ENCODE data around the gene DIPK1B. TPM values are rescaled to one million over a fixed set of nuclear protein-coding genes. Genes with fewer than 3 reads are reported as not detected.

DIPK1B gene
- total RNA-seq, 1 donor from 2014 or later = 22.4 TPM

GRCh38 chr9:136664000-136664915 lies 48.1 kb upstream of the DIPK1B start:
- no peaks in the 10 kb centered on the region for H3K9me3 ChIP-seq (ENCODE audit: insufficient read depth, low read depth, low read length)
- H3K9me3 Mint-ChIP-seq (ENCODE audit: unreplicated experiment) = no peaks in the 10 kb centered on the region
- peaks cover 7% of the 10 kb centered on the region for H3K27me3 Mint-ChIP-seq (ENCODE audit: low read depth, unreplicated experiment)
- no peaks in the 10 kb centered on the region for H4K20me1 ChIP-seq (ENCODE audit: insufficient read depth, low read length)
- no peak overlapping the region for H3K9ac ChIP-seq (ENCODE audit: low read length)
- H2AFZ ChIP-seq (ENCODE audit: low read depth, low read length) = no peak overlapping the region
- peak overlapping the region; percentile 75 for H3K4me3 Mint-ChIP-seq (ENCODE audit: unreplicated experiment)
- H3K27ac ChIP-seq (ENCODE audit: low read depth, low read length) = no peak overlapping the region
- no peaks in the 10 kb centered on the region for H3K79me2 ChIP-seq (ENCODE audit: insufficient read depth, low read length)
- H3K4me1 Mint-ChIP-seq (ENCODE audit: low read depth, unreplicated experiment) = no peaks in the 10 kb centered on the region
- H3K27me3 ChIP-seq (ENCODE audit: insufficient read depth, low read length) = no peaks in the 10 kb centered on the region
- H3K4me2 ChIP-seq (ENCODE audit: low read length) = no peak overlapping the region
- H3K27ac Mint-ChIP-seq (ENCODE audit: unreplicated experiment) = no peak overlapping the region
- no peaks in the 10 kb centered on the region for H3K36me3 ChIP-seq (ENCODE audit: insufficient read depth, low read length)
- TF ChIP-seq EZH2 (IDR thresholded peaks at IDR 0.05; ENCODE audit: insufficient read depth, low read length) (no peak), CTCF (IDR thresholded peaks at IDR 0.05; ENCODE audit: insufficient read depth, low read depth, low read length) (no peak)
- no peak for DNase-seq (ENCODE audit: low read depth)
- no peak for FAIRE-seq
- H3K4me1 ChIP-seq (ENCODE audit: insufficient read depth, low read length) = peaks cover 4% of the 10 kb centered on the region
- no peak overlapping the region for H3K4me3 ChIP-seq (ENCODE audit: insufficient read depth, low read depth, low read length)
- no peaks in the 10 kb centered on the region for H3K36me3 Mint-ChIP-seq (ENCODE audit: low read depth, unreplicated experiment)

GRCh38 chr9:136665111-136665703 lies 47.2 kb upstream of the DIPK1B start:
- no peaks in the 10 kb centered on the region for H3K9me3 ChIP-seq (ENCODE audit: insufficient read depth, low read depth, low read length)
- H3K27me3 Mint-ChIP-seq (ENCODE audit: low read depth, unreplicated experiment) = peaks cover 7% of the 10 kb centered on the region
- peak overlapping the region; percentile 52 for H2AFZ ChIP-seq (ENCODE audit: low read depth, low read length)
- DNase-seq (ENCODE audit: low read depth) (no peak), FAIRE-seq (no peak)
- H3K4me3 Mint-ChIP-seq (ENCODE audit: unreplicated experiment) = peak overlapping the region; percentile 75
- no peaks in the 10 kb centered on the region for H3K36me3 Mint-ChIP-seq (ENCODE audit: low read depth, unreplicated experiment)
- H3K27ac Mint-ChIP-seq (ENCODE audit: unreplicated experiment) = no peak overlapping the region
- no peaks in the 10 kb centered on the region for H3K27me3 ChIP-seq (ENCODE audit: insufficient read depth, low read length)
- peak overlapping the region; percentile 44 for H3K4me3 ChIP-seq (ENCODE audit: insufficient read depth, low read depth, low read length)
- no peak overlapping the region for H3K27ac ChIP-seq (ENCODE audit: low read depth, low read length)
- H4K20me1 ChIP-seq (ENCODE audit: insufficient read depth, low read length) = no peaks in the 10 kb centered on the region
- peak overlapping the region; percentile 83 for H3K4me2 ChIP-seq (ENCODE audit: low read length)
- no peak for TF ChIP-seq EZH2 (IDR thresholded peaks at IDR 0.05; ENCODE audit: insufficient read depth, low read length)
- TF ChIP-seq CTCF (IDR thresholded peaks at IDR 0.05; ENCODE audit: insufficient read depth, low read depth, low read length) = no peak
- H3K9me3 Mint-ChIP-seq (ENCODE audit: unreplicated experiment) = no peaks in the 10 kb centered on the region
- H3K4me1 Mint-ChIP-seq (ENCODE audit: low read depth, unreplicated experiment) = no peaks in the 10 kb centered on the region
- H3K4me1 ChIP-seq (ENCODE audit: insufficient read depth, low read length) = peaks cover 4% of the 10 kb centered on the region
- no peak overlapping the region for H3K9ac ChIP-seq (ENCODE audit: low read length)
- no peaks in the 10 kb centered on the region for H3K79me2 ChIP-seq (ENCODE audit: insufficient read depth, low read length)
- no peaks in the 10 kb centered on the region for H3K36me3 ChIP-seq (ENCODE audit: insufficient read depth, low read length)

All from astrocyte (in vitro differentiated cells and primary cell).